GM23338 (cell line): ENCODE measurements around the gene LIMCH1. TPM values are rescaled to one million over a fixed set of nuclear protein-coding genes. Genes with fewer than 3 reads are reported as not detected.

ENCODE experiments used
- ATAC-seq: fragments of 200-7000 bp; cut with Tn5 transposase; 3 replicates; pipeline ENCODE4 v1.9.1; 2020
- DNase-seq: peaks from one replicate; pipeline ENCODE4 v3.0.0-alpha.2; 2015; ENCODE audit warnings: low spot score
- H2AFZ ChIP-seq: fragments of 200-600 bp; sonication (generic); 2 replicates; pipeline ENCODE4 v1.8.0; 2016; ENCODE audit warnings: antibody characterized with exemption, mild to moderate bottlenecking, moderate library complexity
- H3F3A ChIP-seq: fragments of 200-600 bp; sonication (generic); replicated peaks from 2 replicates; pipeline ENCODE4 v1.8.0; 2017; ENCODE audit warnings: antibody characterized with exemption, mixed run types, low read depth
- H3K27ac ChIP-seq: fragments of 200-600 bp; sonication (generic); 2 replicates; pipeline ENCODE4 v1.6.1; 2016; ENCODE audit warnings: low read depth
- H3K27me3 ChIP-seq: fragments of 200-600 bp; sonication (generic); 2 replicates; pipeline ENCODE4 v1.8.0; 2016; ENCODE audit warnings: mild to moderate bottlenecking, mixed run types, moderate library complexity; ENCODE audit not compliant: insufficient read depth
- H3K36me3 ChIP-seq: fragments of 200-600 bp; sonication (generic); 2 replicates; pipeline ENCODE4 v1.8.0; 2016; ENCODE audit warnings: mild to moderate bottlenecking; ENCODE audit not compliant: insufficient read depth
- H3K4me1 ChIP-seq: fragments of 200-600 bp; sonication (generic); 2 replicates; pipeline ENCODE4 v1.8.0; 2016; ENCODE audit warnings: mild to moderate bottlenecking, moderate library complexity; ENCODE audit not compliant: insufficient read depth
- H3K4me2 ChIP-seq: fragments of 200-600 bp; sonication (generic); 2 replicates; pipeline ENCODE4 v1.7.1; 2017; ENCODE audit warnings: mixed run types
- H3K4me3 ChIP-seq: fragments of 200-600 bp; sonication (generic); 2 replicates; pipeline ENCODE4 v1.6.1; 2016; ENCODE audit warnings: mixed run types
- H3K79me2 ChIP-seq: fragments of 200-600 bp; sonication (generic); replicated peaks from 2 replicates; pipeline ENCODE4 v1.8.0; 2017; ENCODE audit warnings: mild to moderate bottlenecking; ENCODE audit not compliant: insufficient read depth
- H3K9me2 ChIP-seq: fragments of 200-600 bp; sonication (generic); 2 replicates; pipeline ENCODE4 v1.8.0; 2017; ENCODE audit not compliant: insufficient read depth
- H4K20me1 ChIP-seq: fragments of 200-600 bp; sonication (generic); replicated peaks from 2 replicates; pipeline ENCODE4 v1.8.0; 2017; ENCODE audit warnings: mild to moderate bottlenecking; ENCODE audit not compliant: insufficient read depth
- H3K27ac Mint-ChIP-seq: 2 replicates; pipeline ENCODE4 v1.8.0; 2020; ENCODE audit warnings: inconsistent platforms, mild to moderate bottlenecking, moderate library complexity, mixed read lengths
- H3K27me3 Mint-ChIP-seq: 3 replicates; pipeline ENCODE4 v1.8.0; 2022; ENCODE audit warnings: low read depth, mild to moderate bottlenecking, moderate library complexity, mixed read lengths, inconsistent platforms; ENCODE audit not compliant: insufficient read depth, poor library complexity
- H3K36me3 Mint-ChIP-seq: 3 replicates; pipeline ENCODE4 v1.8.0; 2021; ENCODE audit warnings: low read depth, mild to moderate bottlenecking, inconsistent platforms, moderate library complexity, mixed read lengths
- H3K4me1 Mint-ChIP-seq: 3 replicates; pipeline ENCODE4 v1.8.0; 2020; ENCODE audit warnings: mild to moderate bottlenecking, inconsistent platforms, mixed read lengths
- H3K4me3 Mint-ChIP-seq: 3 replicates; pipeline ENCODE4 v1.8.0; 2021; ENCODE audit warnings: moderate library complexity, mild to moderate bottlenecking, inconsistent platforms, mixed read lengths
- H3K9me3 Mint-ChIP-seq: 3 replicates; pipeline ENCODE4 v1.8.0; 2020; ENCODE audit warnings: moderate library complexity, mild to moderate bottlenecking, inconsistent platforms, mixed read lengths
- CREB1 ChIP-seq: fragments of 250-450 bp; sonication (Bioruptor Pico); IDR thresholded peaks from 2 replicates; pipeline ENCODE4 v1.5.0; 2020; ENCODE audit warnings: low read depth, mild to moderate bottlenecking, moderate library complexity
- EZH2 ChIP-seq: fragments of 200-600 bp; sonication (generic); IDR thresholded peaks from one replicate; pipeline ENCODE4 v1.8.0; 2017; ENCODE audit warnings: antibody characterized with exemption, mild to moderate bottlenecking, low read depth; ENCODE audit not compliant: unreplicated experiment
- EZH2phosphoT487 ChIP-seq: fragments of 200-600 bp; sonication (generic); IDR thresholded peaks from one replicate; pipeline ENCODE4 v1.8.1; 2018; ENCODE audit warnings: antibody characterized with exemption; ENCODE audit not compliant: unreplicated experiment
- JUNB ChIP-seq: IDR thresholded peaks from one replicate; pipeline ENCODE4 v1.6.1; 2016; ENCODE audit warnings: antibody characterized with exemption; ENCODE audit not compliant: unreplicated experiment
- NANOG ChIP-seq: IDR thresholded peaks from 2 replicates; pipeline ENCODE4 v1.6.1; 2016; ENCODE audit warnings: antibody characterized with exemption, borderline replicate concordance
- POLR2AphosphoS5 ChIP-seq: IDR thresholded peaks from 2 replicates; pipeline ENCODE4 v1.6.1; 2016; ENCODE audit warnings: antibody characterized with exemption, low read depth
- STAT1 ChIP-seq: IDR thresholded peaks from one replicate; pipeline ENCODE4 v1.6.1; 2016; ENCODE audit warnings: antibody characterized with exemption; ENCODE audit not compliant: unreplicated experiment
- ZNF114 ChIP-seq: fragments of 250-450 bp; sonication (Bioruptor Pico); IDR thresholded peaks from 2 replicates; pipeline ENCODE4 v1.5.0; 2020; ENCODE audit warnings: mild to moderate bottlenecking, moderate library complexity
- ZNF331 ChIP-seq: fragments of 250-450 bp; sonication (Bioruptor Pico); IDR thresholded peaks from 2 replicates; pipeline ENCODE4 v1.5.0; 2020; ENCODE audit warnings: low read depth, mild to moderate bottlenecking, moderate library complexity
- polyA plus RNA-seq: library from polyadenylated mRNA; unstranded; fragments of >200 nt; fragmentation: Nextera tagmentation; extraction: Ambion mirVana; gene quantifications from 2 replicates; pipeline ENCODE4 v1.2.1, GENCODE V29; 2016
- total RNA-seq: library from RNA; depleted of rRNA; stranded (reverse); fragments of >200 nt; shearing (Covaris generic); gene quantifications from 2 replicates; pipeline ENCODE4 v1.2.3, GENCODE V29; 2014
- TF ChIP-seq, protein P1 (sequence below): IDR thresholded peaks from one replicate; pipeline ENCODE4 v1.6.1; 2018; ENCODE audit warnings: antibody characterized with exemption; ENCODE audit not compliant: unreplicated experiment
- TF ChIP-seq, protein P2 (sequence below): IDR thresholded peaks from 2 replicates; pipeline ENCODE4 v1.6.1; 2016; ENCODE audit warnings: antibody characterized with exemption
- TF ChIP-seq, protein P3 (sequence below), 2 experiments: fragments of 200-600 bp in 1 of 2; sonication (generic) in 1 of 2; conservative IDR thresholded peaks; 2 replicates each; pipeline versions ENCODE4 v1.5.1 to v1.6.1; 2016 to 2017; ENCODE audit warnings: antibody characterized with exemption in 2 of 2, low read depth in 2 of 2, mild to moderate bottlenecking in 2 of 2, moderate library complexity in 1 of 2

Gene LIMCH1
- total and polyA plus RNA-seq, 2 experiments from 2014 or later, result 1.5 TPM

DNA sequence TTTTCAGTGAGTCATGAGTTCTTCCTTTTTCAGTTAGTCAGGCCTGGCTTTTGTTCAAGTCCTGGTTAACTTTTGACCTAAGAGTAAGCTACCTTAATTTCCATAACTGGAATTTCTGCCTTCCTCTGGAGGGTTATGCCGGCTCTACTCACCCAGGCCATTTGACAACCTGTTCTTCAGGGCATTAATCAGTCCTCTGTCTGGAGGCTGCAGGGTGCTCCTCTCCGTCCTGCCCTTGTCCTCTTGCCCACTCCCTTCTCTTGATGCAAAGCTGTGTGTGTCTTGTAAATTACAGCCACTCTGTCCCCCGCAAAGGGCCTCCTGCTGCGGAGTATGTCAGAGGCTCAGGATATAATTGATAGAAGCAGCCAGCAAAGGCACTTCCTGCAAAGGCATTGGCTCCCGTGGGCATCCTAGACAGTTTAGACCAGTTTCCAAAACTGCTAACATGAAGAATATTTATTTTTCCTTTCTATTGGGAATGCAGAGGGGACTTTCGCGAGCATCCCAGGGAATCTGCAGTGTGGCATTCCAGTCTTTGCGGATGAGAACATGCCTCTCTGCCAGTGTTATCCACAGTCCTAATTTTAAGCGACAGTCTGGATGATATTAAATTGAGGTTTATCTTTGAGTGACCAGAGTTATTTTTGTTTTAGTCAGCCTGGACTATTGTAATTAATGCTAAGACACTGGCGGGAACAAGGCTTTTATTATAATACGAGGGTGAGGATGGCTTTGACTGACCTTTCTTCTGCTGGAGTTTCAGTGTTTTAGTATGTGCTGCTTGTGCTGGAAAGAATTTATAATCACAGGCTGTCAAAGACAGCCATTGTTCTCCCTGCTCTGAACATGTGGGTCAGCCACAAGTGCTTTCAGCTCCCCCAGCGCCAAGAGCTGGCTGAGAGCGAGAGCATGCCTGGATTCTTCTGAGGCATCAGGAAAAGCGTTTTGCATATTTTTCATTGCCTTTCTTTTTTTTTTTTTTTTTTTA, 74.2 kb downstream of the LIMCH1 start:
- Histone ChIP-seq H3K4me1 (peaks cover 26% of the 10 kb centered on the region), H3K79me2 (no peaks in the 10 kb centered on the region), H3K9me2 (no peaks in the 10 kb centered on the region), H3K27ac (no peak overlapping the region), H3K4me3 (peak overlapping the region; percentile 34; the same call in 1 of the 2 replicates), H2AFZ (0 out of 2 replicates have a peak overlapping the region, but pooled peaks have one; percentile 2), H3K4me2 (peak overlapping the region; percentile 64), H3K36me3 (no peaks in the 10 kb centered on the region), H3F3A (no peaks in the 10 kb centered on the region), H3K27me3 (peaks cover 12% of the 10 kb centered on the region), H4K20me1 (no peaks in the 10 kb centered on the region)
- ATAC-seq (peak; percentile 84), DNase-seq (peak; percentile 68)
- no peaks in the 10 kb centered on the region for H3K9me3 Mint-ChIP-seq
- H3K27ac Mint-ChIP-seq, result no peak overlapping the region
- peaks cover 23% of the 10 kb centered on the region for H3K27me3 Mint-ChIP-seq
- no peak for TF ChIP-seq JUNB
- TF ChIP-seq, protein P1, sequence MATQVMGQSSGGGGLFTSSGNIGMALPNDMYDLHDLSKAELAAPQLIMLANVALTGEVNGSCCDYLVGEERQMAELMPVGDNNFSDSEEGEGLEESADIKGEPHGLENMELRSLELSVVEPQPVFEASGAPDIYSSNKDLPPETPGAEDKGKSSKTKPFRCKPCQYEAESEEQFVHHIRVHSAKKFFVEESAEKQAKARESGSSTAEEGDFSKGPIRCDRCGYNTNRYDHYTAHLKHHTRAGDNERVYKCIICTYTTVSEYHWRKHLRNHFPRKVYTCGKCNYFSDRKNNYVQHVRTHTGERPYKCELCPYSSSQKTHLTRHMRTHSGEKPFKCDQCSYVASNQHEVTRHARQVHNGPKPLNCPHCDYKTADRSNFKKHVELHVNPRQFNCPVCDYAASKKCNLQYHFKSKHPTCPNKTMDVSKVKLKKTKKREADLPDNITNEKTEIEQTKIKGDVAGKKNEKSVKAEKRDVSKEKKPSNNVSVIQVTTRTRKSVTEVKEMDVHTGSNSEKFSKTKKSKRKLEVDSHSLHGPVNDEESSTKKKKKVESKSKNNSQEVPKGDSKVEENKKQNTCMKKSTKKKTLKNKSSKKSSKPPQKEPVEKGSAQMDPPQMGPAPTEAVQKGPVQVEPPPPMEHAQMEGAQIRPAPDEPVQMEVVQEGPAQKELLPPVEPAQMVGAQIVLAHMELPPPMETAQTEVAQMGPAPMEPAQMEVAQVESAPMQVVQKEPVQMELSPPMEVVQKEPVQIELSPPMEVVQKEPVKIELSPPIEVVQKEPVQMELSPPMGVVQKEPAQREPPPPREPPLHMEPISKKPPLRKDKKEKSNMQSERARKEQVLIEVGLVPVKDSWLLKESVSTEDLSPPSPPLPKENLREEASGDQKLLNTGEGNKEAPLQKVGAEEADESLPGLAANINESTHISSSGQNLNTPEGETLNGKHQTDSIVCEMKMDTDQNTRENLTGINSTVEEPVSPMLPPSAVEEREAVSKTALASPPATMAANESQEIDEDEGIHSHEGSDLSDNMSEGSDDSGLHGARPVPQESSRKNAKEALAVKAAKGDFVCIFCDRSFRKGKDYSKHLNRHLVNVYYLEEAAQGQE, result no peak
- TF ChIP-seq, protein P2, sequence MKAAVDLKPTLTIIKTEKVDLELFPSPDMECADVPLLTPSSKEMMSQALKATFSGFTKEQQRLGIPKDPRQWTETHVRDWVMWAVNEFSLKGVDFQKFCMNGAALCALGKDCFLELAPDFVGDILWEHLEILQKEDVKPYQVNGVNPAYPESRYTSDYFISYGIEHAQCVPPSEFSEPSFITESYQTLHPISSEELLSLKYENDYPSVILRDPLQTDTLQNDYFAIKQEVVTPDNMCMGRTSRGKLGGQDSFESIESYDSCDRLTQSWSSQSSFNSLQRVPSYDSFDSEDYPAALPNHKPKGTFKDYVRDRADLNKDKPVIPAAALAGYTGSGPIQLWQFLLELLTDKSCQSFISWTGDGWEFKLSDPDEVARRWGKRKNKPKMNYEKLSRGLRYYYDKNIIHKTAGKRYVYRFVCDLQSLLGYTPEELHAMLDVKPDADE, result no peak
- TF ChIP-seq EZH2phosphoT487, result no peak
- no peak for TF ChIP-seq ZNF331
- no peak for TF ChIP-seq CREB1 (CRISPR knock-in tag)
- TF ChIP-seq EZH2, result no peak
- no peak for TF ChIP-seq NANOG
- peaks cover 27% of the 10 kb centered on the region for H3K4me1 Mint-ChIP-seq
- H3K4me3 Mint-ChIP-seq, result peak overlapping the region; percentile 59
- H3K36me3 Mint-ChIP-seq, result no peaks in the 10 kb centered on the region

DNA sequence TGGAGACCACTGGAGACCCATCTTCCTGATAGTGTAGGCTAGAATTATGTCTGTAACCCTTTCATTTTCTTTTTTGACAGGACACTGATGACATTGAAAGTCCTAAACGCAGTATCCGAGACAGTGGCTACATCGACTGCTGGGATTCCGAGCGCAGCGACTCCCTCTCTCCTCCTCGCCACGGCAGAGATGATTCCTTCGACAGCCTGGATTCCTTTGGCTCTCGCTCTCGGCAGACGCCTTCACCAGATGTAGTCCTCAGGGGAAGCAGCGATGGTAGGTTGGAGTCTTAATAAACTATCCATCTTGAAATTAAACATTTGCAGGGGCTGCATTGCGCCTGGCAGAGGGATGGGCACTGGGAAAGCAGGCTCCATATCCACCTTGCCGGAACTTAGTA, 75.4 kb downstream of the LIMCH1 start:
- DNase-seq, result peak; percentile 60
- no peaks in the 10 kb centered on the region for H3K9me3 Mint-ChIP-seq
- no peak overlapping the region for H3K27ac Mint-ChIP-seq
- peaks cover 12% of the 10 kb centered on the region for H3K27me3 ChIP-seq
- H3K4me3 Mint-ChIP-seq, result peak overlapping the region; percentile 59
- peaks cover 27% of the 10 kb centered on the region for H3K4me1 Mint-ChIP-seq
- H3K27ac ChIP-seq, result no peak overlapping the region
- peak overlapping the region; percentile 2; the same call in 1 of the 2 replicates for H2AFZ ChIP-seq
- H3K4me3 ChIP-seq, result peak overlapping the region; percentile 34
- H3K4me1 ChIP-seq, result peaks cover 26% of the 10 kb centered on the region
- H3K27me3 Mint-ChIP-seq, result peaks cover 23% of the 10 kb centered on the region
- H3K36me3 ChIP-seq, result no peaks in the 10 kb centered on the region
- H3K4me2 ChIP-seq, result peak overlapping the region; percentile 64
- no peaks in the 10 kb centered on the region for H4K20me1 ChIP-seq
- H3K79me2 ChIP-seq, result no peaks in the 10 kb centered on the region
- no peaks in the 10 kb centered on the region for H3K36me3 Mint-ChIP-seq
- peak; percentile 84 for ATAC-seq
- H3F3A ChIP-seq, result no peaks in the 10 kb centered on the region
- H3K9me2 ChIP-seq, result no peaks in the 10 kb centered on the region
- TF ChIP-seq, protein P2, result no peak
- no peak for TF ChIP-seq ZNF114 (CRISPR knock-in tag)
- TF ChIP-seq, protein P3, sequence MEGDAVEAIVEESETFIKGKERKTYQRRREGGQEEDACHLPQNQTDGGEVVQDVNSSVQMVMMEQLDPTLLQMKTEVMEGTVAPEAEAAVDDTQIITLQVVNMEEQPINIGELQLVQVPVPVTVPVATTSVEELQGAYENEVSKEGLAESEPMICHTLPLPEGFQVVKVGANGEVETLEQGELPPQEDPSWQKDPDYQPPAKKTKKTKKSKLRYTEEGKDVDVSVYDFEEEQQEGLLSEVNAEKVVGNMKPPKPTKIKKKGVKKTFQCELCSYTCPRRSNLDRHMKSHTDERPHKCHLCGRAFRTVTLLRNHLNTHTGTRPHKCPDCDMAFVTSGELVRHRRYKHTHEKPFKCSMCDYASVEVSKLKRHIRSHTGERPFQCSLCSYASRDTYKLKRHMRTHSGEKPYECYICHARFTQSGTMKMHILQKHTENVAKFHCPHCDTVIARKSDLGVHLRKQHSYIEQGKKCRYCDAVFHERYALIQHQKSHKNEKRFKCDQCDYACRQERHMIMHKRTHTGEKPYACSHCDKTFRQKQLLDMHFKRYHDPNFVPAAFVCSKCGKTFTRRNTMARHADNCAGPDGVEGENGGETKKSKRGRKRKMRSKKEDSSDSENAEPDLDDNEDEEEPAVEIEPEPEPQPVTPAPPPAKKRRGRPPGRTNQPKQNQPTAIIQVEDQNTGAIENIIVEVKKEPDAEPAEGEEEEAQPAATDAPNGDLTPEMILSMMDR (conservative IDR thresholded peaks at IDR 0.05; ENCODE audit: low read depth in 2 of 2), result no peak
- TF ChIP-seq CREB1 (CRISPR knock-in tag), result no peak
- TF ChIP-seq EZH2phosphoT487, result no peak
- TF ChIP-seq POLR2AphosphoS5, result no peak
- no peak for TF ChIP-seq STAT1
